SK-N-SH treated with all-trans-retinoic acid at 6 μM for 48 hours (cell line): ENCODE measurements around the gene ZNF148.

Source experiments
- ATAC-seq: fragments of 200-7000 bp; cut with Tn5 transposase; 3 replicates; pipeline ENCODE4 v1.9.1; 2020; ENCODE audit warnings: mild to moderate bottlenecking, moderate library complexity
- ARNTL ChIP-seq: fragments of 450-650 bp; formaldehyde crosslinking; IDR thresholded peaks from 2 replicates; pipeline ENCODE4 v1.5.0; 2020; ENCODE audit warnings: low read depth, mild to moderate bottlenecking, moderate library complexity, borderline replicate concordance
- BACH2 ChIP-seq: fragments of 250-450 bp; sonication (Bioruptor Pico); IDR thresholded peaks from 2 replicates; pipeline ENCODE4 v1.9.0; 2021; ENCODE audit warnings: mild to moderate bottlenecking, borderline replicate concordance
- CSDC2 ChIP-seq: fragments of 250-450 bp; sonication (Bioruptor Pico); IDR thresholded peaks from 2 replicates; pipeline ENCODE4 v1.5.0; 2020; ENCODE audit warnings: mild to moderate bottlenecking, moderate library complexity
- ESRRG ChIP-seq: fragments of 250-450 bp; sonication (Bioruptor Pico); IDR thresholded peaks from 2 replicates; pipeline ENCODE4 v1.6.1; 2021; ENCODE audit warnings: mild to moderate bottlenecking
- GLIS3 ChIP-seq: fragments of 250-450 bp; sonication (Bioruptor Pico); IDR thresholded peaks from 2 replicates; pipeline ENCODE4 v1.5.0; 2020; ENCODE audit warnings: mild to moderate bottlenecking, moderate library complexity
- ISL1 ChIP-seq: fragments of 250-450 bp; sonication (Bioruptor Pico); IDR thresholded peaks from 2 replicates; pipeline ENCODE4 v2.1.2; 2022; ENCODE audit warnings: mild to moderate bottlenecking, moderate library complexity
- OSR1 ChIP-seq: fragments of 250-450 bp; sonication (Bioruptor Pico); IDR thresholded peaks from 2 replicates; pipeline ENCODE4 v1.8.0; 2022; ENCODE audit warnings: moderate library complexity, mild to moderate bottlenecking, inconsistent platforms
- PPARA ChIP-seq: fragments of 250-450 bp; sonication (Bioruptor Pico); IDR thresholded peaks from 2 replicates; pipeline ENCODE4 v1.5.0; 2020; ENCODE audit warnings: mild to moderate bottlenecking, borderline replicate concordance
- RARB ChIP-seq: fragments of 250-450 bp; sonication (Bioruptor Pico); IDR thresholded peaks from 2 replicates; pipeline ENCODE4 v1.8.0; 2021; ENCODE audit warnings: mild to moderate bottlenecking, moderate library complexity
- SNAI2 ChIP-seq: fragments of 250-450 bp; sonication (Bioruptor Pico); IDR thresholded peaks from 2 replicates; pipeline ENCODE4 v1.5.0; 2020; ENCODE audit warnings: mild to moderate bottlenecking, moderate library complexity
- TCF4 ChIP-seq: fragments of 250-450 bp; sonication (Bioruptor Pico); IDR thresholded peaks from 2 replicates; pipeline ENCODE4 v1.8.0; 2021; ENCODE audit warnings: mild to moderate bottlenecking, moderate library complexity, borderline replicate concordance
- TOX ChIP-seq: fragments of 250-450 bp; sonication (Bioruptor Pico); IDR thresholded peaks from 2 replicates; pipeline ENCODE4 v1.8.0; 2021; ENCODE audit warnings: mild to moderate bottlenecking, moderate library complexity, borderline replicate concordance
- ZC3H10 ChIP-seq: fragments of 250-450 bp; sonication (Bioruptor Pico); IDR thresholded peaks from 2 replicates; pipeline ENCODE4 v1.5.1; 2021; ENCODE audit warnings: mild to moderate bottlenecking, moderate library complexity
- ZFP3 ChIP-seq: fragments of 250-450 bp; sonication (Bioruptor Pico); IDR thresholded peaks from 2 replicates; pipeline ENCODE4 v1.5.0; 2020; ENCODE audit warnings: mild to moderate bottlenecking, moderate library complexity
- ZFP30 ChIP-seq: fragments of 450-650 bp; formaldehyde crosslinking; IDR thresholded peaks from 2 replicates; pipeline ENCODE4 v1.5.0; 2022; ENCODE audit warnings: mild to moderate bottlenecking, moderate library complexity
- ZNF565 ChIP-seq: fragments of 450-650 bp; formaldehyde crosslinking; conservative IDR thresholded peaks from 2 replicates; pipeline ENCODE4 v1.5.0; 2020; ENCODE audit warnings: low read depth, mild to moderate bottlenecking, moderate library complexity
- ZNF70 ChIP-seq: fragments of 450-650 bp; formaldehyde crosslinking; IDR thresholded peaks from 2 replicates; pipeline ENCODE4 v1.5.0; 2020; ENCODE audit warnings: mild to moderate bottlenecking, moderate library complexity
- ZNF8 ChIP-seq: fragments of 450-650 bp; formaldehyde crosslinking; IDR thresholded peaks from 2 replicates; pipeline ENCODE4 v1.5.0; 2020; ENCODE audit warnings: mild to moderate bottlenecking, moderate library complexity
- TF ChIP-seq, protein P1 (sequence below): fragments of 250-450 bp; sonication (Bioruptor Pico); IDR thresholded peaks from 2 replicates; pipeline ENCODE4 v1.5.1; 2020; ENCODE audit warnings: low read depth, mild to moderate bottlenecking, moderate library complexity
- TF ChIP-seq, protein P2 (sequence below): fragments of 250-450 bp; sonication (Bioruptor Pico); IDR thresholded peaks from 2 replicates; pipeline ENCODE4 v1.5.1; 2021; ENCODE audit warnings: mild to moderate bottlenecking, moderate library complexity
- TF ChIP-seq, protein P3 (sequence below): fragments of 250-450 bp; sonication (Bioruptor Pico); IDR thresholded peaks from 2 replicates; pipeline ENCODE4 v1.5.0; 2020; ENCODE audit warnings: mild to moderate bottlenecking, moderate library complexity
- TF ChIP-seq, protein P4 (sequence below): fragments of 250-450 bp; sonication (Bioruptor Pico); IDR thresholded peaks from 2 replicates; pipeline ENCODE4 v1.8.0; 2020; ENCODE audit warnings: mild to moderate bottlenecking, moderate library complexity, borderline replicate concordance
- TF ChIP-seq, protein P5 (sequence below): fragments of 250-450 bp; sonication (Bioruptor Pico); IDR thresholded peaks from 2 replicates; pipeline ENCODE4 v1.8.0; 2021; ENCODE audit warnings: low read depth, mild to moderate bottlenecking, moderate library complexity, borderline replicate concordance

The ZNF148 gene

DNA sequence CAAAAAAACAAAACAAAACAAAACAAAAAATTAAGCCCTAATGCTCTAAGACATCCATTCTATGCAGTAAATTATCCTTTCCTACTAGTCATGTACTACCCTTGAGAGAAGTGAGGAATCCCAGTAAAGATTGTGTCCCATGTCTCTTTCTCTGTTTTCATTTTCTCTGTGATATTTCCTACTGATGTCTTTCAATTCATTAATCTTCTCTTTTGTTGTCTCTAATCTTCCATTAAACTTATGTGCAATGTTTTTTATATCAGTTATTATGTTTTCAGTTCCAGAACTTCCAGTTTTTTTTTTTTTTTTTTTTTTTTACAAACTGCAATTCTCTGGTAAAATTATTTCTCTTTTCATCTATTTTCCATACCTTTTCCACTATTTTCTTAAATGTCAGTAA, 118.5 kb downstream of the ZNF148 start:
- TF ChIP-seq ZFP30 (CRISPR knock-in tag), result peak; percentile 96
- TF ChIP-seq, protein P1, sequence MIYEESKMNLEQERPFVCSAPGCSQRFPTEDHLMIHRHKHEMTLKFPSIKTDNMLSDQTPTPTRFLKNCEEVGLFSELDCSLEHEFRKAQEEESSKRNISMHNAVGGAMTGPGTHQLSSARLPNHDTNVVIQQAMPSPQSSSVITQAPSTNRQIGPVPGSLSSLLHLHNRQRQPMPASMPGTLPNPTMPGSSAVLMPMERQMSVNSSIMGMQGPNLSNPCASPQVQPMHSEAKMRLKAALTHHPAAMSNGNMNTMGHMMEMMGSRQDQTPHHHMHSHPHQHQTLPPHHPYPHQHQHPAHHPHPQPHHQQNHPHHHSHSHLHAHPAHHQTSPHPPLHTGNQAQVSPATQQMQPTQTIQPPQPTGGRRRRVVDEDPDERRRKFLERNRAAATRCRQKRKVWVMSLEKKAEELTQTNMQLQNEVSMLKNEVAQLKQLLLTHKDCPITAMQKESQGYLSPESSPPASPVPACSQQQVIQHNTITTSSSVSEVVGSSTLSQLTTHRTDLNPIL, result no peak

DNA sequence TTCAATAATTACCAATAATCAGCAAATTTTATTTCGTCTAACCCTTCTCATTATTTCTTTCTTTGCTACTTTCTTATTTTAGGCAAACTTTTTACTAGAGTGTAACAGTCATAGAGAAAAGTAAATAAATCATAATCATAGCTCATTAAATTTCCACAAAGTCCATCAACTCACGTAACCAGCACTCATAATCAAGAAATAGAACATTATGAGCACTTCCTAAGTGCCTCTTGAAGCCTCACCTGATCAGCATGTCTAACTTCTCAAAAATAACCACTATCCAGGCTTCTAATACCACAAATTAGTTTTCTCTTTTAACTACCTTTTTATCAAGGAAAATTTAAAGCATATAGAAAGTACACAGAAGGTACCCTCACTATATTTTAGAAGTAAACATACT, 124.2 kb downstream of the ZNF148 start:
- TF ChIP-seq, protein P2, sequence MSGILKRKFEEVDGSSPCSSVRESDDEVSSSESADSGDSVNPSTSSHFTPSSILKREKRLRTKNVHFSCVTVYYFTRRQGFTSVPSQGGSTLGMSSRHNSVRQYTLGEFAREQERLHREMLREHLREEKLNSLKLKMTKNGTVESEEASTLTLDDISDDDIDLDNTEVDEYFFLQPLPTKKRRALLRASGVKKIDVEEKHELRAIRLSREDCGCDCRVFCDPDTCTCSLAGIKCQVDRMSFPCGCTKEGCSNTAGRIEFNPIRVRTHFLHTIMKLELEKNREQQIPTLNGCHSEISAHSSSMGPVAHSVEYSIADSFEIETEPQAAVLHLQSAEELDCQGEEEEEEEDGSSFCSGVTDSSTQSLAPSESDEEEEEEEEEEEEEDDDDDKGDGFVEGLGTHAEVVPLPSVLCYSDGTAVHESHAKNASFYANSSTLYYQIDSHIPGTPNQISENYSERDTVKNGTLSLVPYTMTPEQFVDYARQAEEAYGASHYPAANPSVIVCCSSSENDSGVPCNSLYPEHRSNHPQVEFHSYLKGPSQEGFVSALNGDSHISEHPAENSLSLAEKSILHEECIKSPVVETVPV (CRISPR knock-in tag), result no peak
- TF ChIP-seq, protein P3, sequence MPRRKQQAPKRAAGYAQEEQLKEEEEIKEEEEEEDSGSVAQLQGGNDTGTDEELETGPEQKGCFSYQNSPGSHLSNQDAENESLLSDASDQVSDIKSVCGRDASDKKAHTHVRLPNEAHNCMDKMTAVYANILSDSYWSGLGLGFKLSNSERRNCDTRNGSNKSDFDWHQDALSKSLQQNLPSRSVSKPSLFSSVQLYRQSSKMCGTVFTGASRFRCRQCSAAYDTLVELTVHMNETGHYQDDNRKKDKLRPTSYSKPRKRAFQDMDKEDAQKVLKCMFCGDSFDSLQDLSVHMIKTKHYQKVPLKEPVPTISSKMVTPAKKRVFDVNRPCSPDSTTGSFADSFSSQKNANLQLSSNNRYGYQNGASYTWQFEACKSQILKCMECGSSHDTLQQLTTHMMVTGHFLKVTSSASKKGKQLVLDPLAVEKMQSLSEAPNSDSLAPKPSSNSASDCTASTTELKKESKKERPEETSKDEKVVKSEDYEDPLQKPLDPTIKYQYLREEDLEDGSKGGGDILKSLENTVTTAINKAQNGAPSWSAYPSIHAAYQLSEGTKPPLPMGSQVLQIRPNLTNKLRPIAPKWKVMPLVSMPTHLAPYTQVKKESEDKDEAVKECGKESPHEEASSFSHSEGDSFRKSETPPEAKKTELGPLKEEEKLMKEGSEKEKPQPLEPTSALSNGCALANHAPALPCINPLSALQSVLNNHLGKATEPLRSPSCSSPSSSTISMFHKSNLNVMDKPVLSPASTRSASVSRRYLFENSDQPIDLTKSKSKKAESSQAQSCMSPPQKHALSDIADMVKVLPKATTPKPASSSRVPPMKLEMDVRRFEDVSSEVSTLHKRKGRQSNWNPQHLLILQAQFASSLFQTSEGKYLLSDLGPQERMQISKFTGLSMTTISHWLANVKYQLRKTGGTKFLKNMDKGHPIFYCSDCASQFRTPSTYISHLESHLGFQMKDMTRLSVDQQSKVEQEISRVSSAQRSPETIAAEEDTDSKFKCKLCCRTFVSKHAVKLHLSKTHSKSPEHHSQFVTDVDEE, result no peak
- TF ChIP-seq ZNF70 (no peak), ZNF565 (CRISPR knock-in tag) (no peak), ARNTL (CRISPR knock-in tag) (no peak), ZC3H10 (CRISPR knock-in tag) (no peak), CSDC2 (CRISPR knock-in tag) (no peak), ESRRG (CRISPR knock-in tag) (no peak), BACH2 (no peak), ZFP30 (CRISPR knock-in tag) (no peak), ZNF8 (CRISPR knock-in tag) (no peak), PPARA (no peak), TOX (CRISPR knock-in tag) (no peak), GLIS3 (CRISPR knock-in tag) (no peak), SNAI2 (CRISPR knock-in tag) (no peak), RARB (CRISPR knock-in tag) (no peak), ISL1 (CRISPR knock-in tag) (no peak)
- TF ChIP-seq, protein P1, result no peak
- TF ChIP-seq, protein P4, sequence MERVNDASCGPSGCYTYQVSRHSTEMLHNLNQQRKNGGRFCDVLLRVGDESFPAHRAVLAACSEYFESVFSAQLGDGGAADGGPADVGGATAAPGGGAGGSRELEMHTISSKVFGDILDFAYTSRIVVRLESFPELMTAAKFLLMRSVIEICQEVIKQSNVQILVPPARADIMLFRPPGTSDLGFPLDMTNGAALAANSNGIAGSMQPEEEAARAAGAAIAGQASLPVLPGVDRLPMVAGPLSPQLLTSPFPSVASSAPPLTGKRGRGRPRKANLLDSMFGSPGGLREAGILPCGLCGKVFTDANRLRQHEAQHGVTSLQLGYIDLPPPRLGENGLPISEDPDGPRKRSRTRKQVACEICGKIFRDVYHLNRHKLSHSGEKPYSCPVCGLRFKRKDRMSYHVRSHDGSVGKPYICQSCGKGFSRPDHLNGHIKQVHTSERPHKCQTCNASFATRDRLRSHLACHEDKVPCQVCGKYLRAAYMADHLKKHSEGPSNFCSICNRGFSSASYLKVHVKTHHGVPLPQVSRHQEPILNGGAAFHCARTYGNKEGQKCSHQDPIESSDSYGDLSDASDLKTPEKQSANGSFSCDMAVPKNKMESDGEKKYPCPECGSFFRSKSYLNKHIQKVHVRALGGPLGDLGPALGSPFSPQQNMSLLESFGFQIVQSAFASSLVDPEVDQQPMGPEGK, result no peak
- TF ChIP-seq, protein P5, sequence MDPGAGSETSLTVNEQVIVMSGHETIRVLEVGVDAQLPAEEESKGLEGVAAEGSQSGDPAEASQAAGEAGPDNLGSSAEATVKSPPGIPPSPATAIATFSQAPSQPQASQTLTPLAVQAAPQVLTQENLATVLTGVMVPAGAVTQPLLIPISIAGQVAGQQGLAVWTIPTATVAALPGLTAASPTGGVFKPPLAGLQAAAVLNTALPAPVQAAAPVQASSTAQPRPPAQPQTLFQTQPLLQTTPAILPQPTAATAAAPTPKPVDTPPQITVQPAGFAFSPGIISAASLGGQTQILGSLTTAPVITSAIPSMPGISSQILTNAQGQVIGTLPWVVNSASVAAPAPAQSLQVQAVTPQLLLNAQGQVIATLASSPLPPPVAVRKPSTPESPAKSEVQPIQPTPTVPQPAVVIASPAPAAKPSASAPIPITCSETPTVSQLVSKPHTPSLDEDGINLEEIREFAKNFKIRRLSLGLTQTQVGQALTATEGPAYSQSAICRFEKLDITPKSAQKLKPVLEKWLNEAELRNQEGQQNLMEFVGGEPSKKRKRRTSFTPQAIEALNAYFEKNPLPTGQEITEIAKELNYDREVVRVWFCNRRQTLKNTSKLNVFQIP, result no peak
- TF ChIP-seq, all 23 proteins: peak for 0
- no peak for ATAC-seq

More for the DNA sequence above, 118.5 kb downstream of the ZNF148 start:
- no peak for ATAC-seq

DNA sequence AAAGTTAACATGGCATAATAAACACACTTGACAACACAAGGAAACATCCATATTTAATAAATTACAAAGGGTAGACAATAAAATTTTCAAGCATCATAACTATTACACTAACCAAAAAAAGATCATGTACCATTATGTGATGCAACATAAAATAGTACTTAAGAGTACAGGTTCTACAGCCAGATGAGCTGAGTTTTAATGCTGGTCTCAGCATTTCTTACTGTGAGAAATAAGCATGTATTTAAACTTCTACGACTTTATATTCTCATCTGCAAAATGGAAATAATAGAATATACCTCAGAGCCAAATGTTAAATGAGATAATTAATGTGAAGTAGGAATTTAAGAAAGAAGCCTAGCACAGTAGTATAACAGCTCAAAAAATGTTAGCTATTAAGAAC, 128.9 kb downstream of the ZNF148 start:
- no peak for ATAC-seq
- no peak for TF ChIP-seq RARB (CRISPR knock-in tag)
- TF ChIP-seq OSR1 (CRISPR knock-in tag), result no peak
- no peak for TF ChIP-seq ZFP30 (CRISPR knock-in tag)
- TF ChIP-seq CSDC2 (CRISPR knock-in tag), result no peak
- TF ChIP-seq, protein P3, result no peak
- TF ChIP-seq ZFP3 (CRISPR knock-in tag), result no peak
- TF ChIP-seq, protein P4, result no peak
- no peak for TF ChIP-seq ISL1 (CRISPR knock-in tag)
- no peak for TF ChIP-seq ZC3H10 (CRISPR knock-in tag)
- no peak for TF ChIP-seq TCF4 (CRISPR knock-in tag)
- no peak for TF ChIP-seq SNAI2 (CRISPR knock-in tag)
- TF ChIP-seq BACH2, result no peak
- TF ChIP-seq, all 23 proteins: peak for 0
